SK-N-SH (cell line): Measurements from ENCODE around the gene CLIP3. TPM values are rescaled to one million over a fixed set of nuclear protein-coding genes. Genes with fewer than 3 reads are reported as not detected.

ENCODE experiments used
- CTCF ChIA-PET: fragments of 300-600, 350-600 bp; formaldehyde crosslinking; extraction: SDS; loops from one replicate; lab custom pipeline; 2021; lab: Yijun Ruan, JAX
- POLR2A ChIA-PET: fragments of 350-600 bp; sonication (Branson Sonifier 250); formaldehyde crosslinking; extraction: SDS; loops from one replicate; lab custom pipeline; 2020; ENCODE audit warnings: antibody characterized with exemption, inconsistent platforms; lab: Yijun Ruan, JAX
- DNase-seq: peaks from one replicate; pipeline ENCODE4 v3.0.0; 2012
- H2AFZ ChIP-seq: fragments of 200-600 bp; sonication (generic); 2 replicates; pipeline ENCODE4 v1.8.1; 2016; ENCODE audit warnings: antibody characterized with exemption, mild to moderate bottlenecking, low read depth
- H3F3A ChIP-seq: fragments of 200-600 bp; sonication (generic); replicated peaks from 2 replicates; pipeline ENCODE3; 2016; ENCODE audit warnings: antibody characterized with exemption, mild to moderate bottlenecking; ENCODE audit not compliant: insufficient read depth
- H3K27ac ChIP-seq, 2 experiments: fragments of 200-500 bp in 1 of 2; fragments of 200-600 bp in 1 of 2; sonication (Bioruptor generic) in 1 of 2; sonication (generic), shearing (Covaris generic) in 1 of 2; 2 replicates each; pipeline versions ENCODE4 v1.5.1 to v1.6.1; 2014 to 2016; ENCODE audit warnings: low read depth in 2 of 2, inconsistent platforms in 1 of 2, low read length in 1 of 2, mild to moderate bottlenecking in 1 of 2, mixed read lengths in 1 of 2
- H3K27me3 ChIP-seq: fragments of 200-600 bp; sonication (generic), shearing (Covaris generic); 2 replicates; pipeline ENCODE4 v1.6.1; 2016; ENCODE audit warnings: mixed run types; ENCODE audit not compliant: insufficient read depth
- H3K36me3 ChIP-seq, 2 experiments: fragments of 200-500 bp in 1 of 2; fragments of 200-600 bp in 1 of 2; sonication (Bioruptor generic) in 1 of 2; sonication (generic) in 1 of 2; replicated peaks in 1 of 2; 2 replicates each; pipeline versions ENCODE3 to v1.5.1; 2014 to 2016; ENCODE audit warnings: low read length in 1 of 2, mild to moderate bottlenecking in 1 of 2; ENCODE audit not compliant: insufficient read depth in 2 of 2, control insufficient read depth in 1 of 2
- H3K4me1 ChIP-seq, 2 experiments: fragments of 200-500 bp in 1 of 2; fragments of 200-600 bp in 1 of 2; sonication (Bioruptor generic) in 1 of 2; sonication (generic), shearing (Covaris generic) in 1 of 2; 2 replicates each; pipeline versions ENCODE4 v1.5.1 to v1.6.1; 2014 to 2016; ENCODE audit warnings: low read depth in 1 of 2, low read length in 1 of 2, mixed run types in 1 of 2; ENCODE audit not compliant: insufficient read depth in 2 of 2, control insufficient read depth in 1 of 2
- H3K4me2 ChIP-seq: fragments of 200-600 bp; sonication (generic), shearing (Covaris generic); 2 replicates; pipeline ENCODE4 v1.6.1; 2017; ENCODE audit warnings: mixed run types
- H3K4me3 ChIP-seq, 2 experiments: fragments of 200-500 bp in 1 of 2; fragments of 200-600 bp in 1 of 2; sonication (Bioruptor generic) in 1 of 2; sonication (generic), shearing (Covaris generic) in 1 of 2; 2 replicates each; pipeline versions ENCODE4 v1.5.1 to v1.8.1; 2014 to 2016; ENCODE audit warnings: low read depth in 2 of 2, inconsistent platforms in 1 of 2, low read length in 1 of 2, mild to moderate bottlenecking in 1 of 2, mixed read lengths in 1 of 2, moderate library complexity in 1 of 2
- H3K79me2 ChIP-seq: fragments of 200-600 bp; sonication (generic); 2 replicates; pipeline ENCODE4 v1.8.1; 2017; ENCODE audit warnings: mild to moderate bottlenecking; ENCODE audit not compliant: insufficient read depth
- H3K9ac ChIP-seq: fragments of 200-600 bp; sonication (generic); 2 replicates; pipeline ENCODE4 v1.6.1; 2017; ENCODE audit warnings: mixed run types
- H3K9me2 ChIP-seq: fragments of 200-600 bp; sonication (generic); 2 replicates; pipeline ENCODE4 v1.6.1; 2017; ENCODE audit warnings: mixed run types
- H3K9me3 ChIP-seq: fragments of 200-600 bp; sonication (generic); 2 replicates; pipeline ENCODE4 v1.6.1; 2017; ENCODE audit warnings: mixed run types, mild to moderate bottlenecking, moderate library complexity
- H4K20me1 ChIP-seq: fragments of 200-600 bp; sonication (generic); 2 replicates; pipeline ENCODE4 v1.6.1; 2017; ENCODE audit warnings: mild to moderate bottlenecking, mixed run types; ENCODE audit not compliant: insufficient read depth
- CHD2 ChIP-seq: fragments of 150-350 bp; IDR thresholded peaks from 2 replicates; pipeline ENCODE4 v1.6.1; 2018; ENCODE audit warnings: low read length; ENCODE audit not compliant: partially characterized antibody
- ELF1 ChIP-seq: IDR thresholded peaks from 2 replicates; pipeline ENCODE4 v1.4.0; 2012
- EP300 ChIP-seq, 2 experiments: IDR thresholded peaks; 2 replicates each; pipeline versions ENCODE4 v1.4.0 to v1.6.1; 2012; ENCODE audit warnings: borderline replicate concordance in 1 of 2, low read depth in 1 of 2, low read length in 1 of 2
- EZH2phosphoT487 ChIP-seq: fragments of 200-600 bp; sonication (generic); IDR thresholded peaks from 2 replicates; pipeline ENCODE4 v1.6.1; 2017; ENCODE audit warnings: low read depth, mixed run types, mild to moderate bottlenecking, antibody characterized with exemption, moderate library complexity, borderline replicate concordance
- FOXJ3 ChIP-seq: sonication (generic); formaldehyde crosslinking; IDR thresholded peaks from 2 replicates; pipeline ENCODE4 v1.5.1; 2020; ENCODE audit warnings: mild to moderate bottlenecking, missing genetic modification reagents
- NRF1 ChIP-seq: IDR thresholded peaks from 2 replicates; pipeline ENCODE4 v1.6.1; 2012; ENCODE audit warnings: low read depth, mild to moderate bottlenecking, low read length
- POLR2AphosphoS5 ChIP-seq: IDR thresholded peaks from 2 replicates; pipeline ENCODE4 v1.6.1; 2012; ENCODE audit warnings: low read depth, low read length
- RAD21 ChIP-seq: IDR thresholded peaks from 2 replicates; pipeline ENCODE4 v1.6.1; 2012; ENCODE audit warnings: mild to moderate bottlenecking, low read length
- RCOR1 ChIP-seq: fragments of 150-350 bp; IDR thresholded peaks from 2 replicates; pipeline ENCODE4 v1.6.1; 2017; ENCODE audit warnings: antibody characterized with exemption, low read length
- SIN3A ChIP-seq: IDR thresholded peaks from 2 replicates; pipeline ENCODE4 v1.6.1; 2012; ENCODE audit warnings: low read depth, mild to moderate bottlenecking, low read length, moderate library complexity, borderline replicate concordance
- SMC3 ChIP-seq: IDR thresholded peaks from 2 replicates; pipeline ENCODE4 v1.6.1; 2012; ENCODE audit warnings: low read depth, low read length, improper control_type of control experiment
- TAF1 ChIP-seq: IDR thresholded peaks from 2 replicates; pipeline ENCODE4 v1.6.1; 2012; ENCODE audit warnings: low read depth, mild to moderate bottlenecking, low read length, moderate library complexity, borderline replicate concordance
- TEAD4 ChIP-seq: IDR thresholded peaks from 2 replicates; pipeline ENCODE4 v1.4.0; 2012; ENCODE audit warnings: mild to moderate bottlenecking, borderline replicate concordance; ENCODE audit not compliant: insufficient read depth
- YY1 ChIP-seq: IDR thresholded peaks from 2 replicates; pipeline ENCODE4 v1.4.0; 2012; ENCODE audit warnings: low read depth, mild to moderate bottlenecking
- WGBS: methylation state at CpG from one replicate; pipeline ENCODE4 v1.1.6; 2017; ENCODE audit warnings: low lambda C conversion rate; 5-methylcytosine and 5-hydroxymethylcytosine counted together
- polyA plus RNA-seq, 3 experiments: library from polyadenylated mRNA; depleted of rRNA; stranded (reverse); fragments of >200 nt; gene quantifications; 2 replicates each; pipeline ENCODE4 v1.2.3, GENCODE V29; 2012
- TF ChIP-seq, protein P1 (sequence below): IDR thresholded peaks from 2 replicates; pipeline ENCODE4 v1.6.1; 2012; ENCODE audit warnings: mild to moderate bottlenecking, low read depth, low read length, moderate library complexity
- TF ChIP-seq, protein P2 (sequence below): fragments of 200-600 bp; sonication (generic); IDR thresholded peaks from 2 replicates; pipeline ENCODE4 v1.6.1; 2017; ENCODE audit warnings: antibody characterized with exemption, mild to moderate bottlenecking, moderate library complexity
- TF ChIP-seq, protein P3 (sequence below): IDR thresholded peaks from 2 replicates; pipeline ENCODE4 v1.4.0; 2012; ENCODE audit warnings: low read depth, borderline replicate concordance
- TF ChIP-seq, protein P4 (sequence below): IDR thresholded peaks from 2 replicates; pipeline ENCODE4 v1.4.0; 2012; ENCODE audit warnings: low read depth

CLIP3 gene, protein sequence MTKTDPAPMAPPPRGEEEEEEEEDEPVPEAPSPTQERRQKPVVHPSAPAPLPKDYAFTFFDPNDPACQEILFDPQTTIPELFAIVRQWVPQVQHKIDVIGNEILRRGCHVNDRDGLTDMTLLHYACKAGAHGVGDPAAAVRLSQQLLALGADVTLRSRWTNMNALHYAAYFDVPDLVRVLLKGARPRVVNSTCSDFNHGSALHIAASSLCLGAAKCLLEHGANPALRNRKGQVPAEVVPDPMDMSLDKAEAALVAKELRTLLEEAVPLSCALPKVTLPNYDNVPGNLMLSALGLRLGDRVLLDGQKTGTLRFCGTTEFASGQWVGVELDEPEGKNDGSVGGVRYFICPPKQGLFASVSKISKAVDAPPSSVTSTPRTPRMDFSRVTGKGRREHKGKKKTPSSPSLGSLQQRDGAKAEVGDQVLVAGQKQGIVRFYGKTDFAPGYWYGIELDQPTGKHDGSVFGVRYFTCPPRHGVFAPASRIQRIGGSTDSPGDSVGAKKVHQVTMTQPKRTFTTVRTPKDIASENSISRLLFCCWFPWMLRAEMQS
- polyA plus RNA-seq (2012; rRNA removed), result 7.1 and 13.1 TPM in 2 replicates
- polyA plus RNA-seq (2012; cell fraction: cytosol; rRNA removed), result 7.3 and 9.1 TPM in 2 replicates
- 17.5 and 22.4 TPM in 2 replicates for polyA plus RNA-seq (2012; cell fraction: nucleus; rRNA removed)

DNA sequence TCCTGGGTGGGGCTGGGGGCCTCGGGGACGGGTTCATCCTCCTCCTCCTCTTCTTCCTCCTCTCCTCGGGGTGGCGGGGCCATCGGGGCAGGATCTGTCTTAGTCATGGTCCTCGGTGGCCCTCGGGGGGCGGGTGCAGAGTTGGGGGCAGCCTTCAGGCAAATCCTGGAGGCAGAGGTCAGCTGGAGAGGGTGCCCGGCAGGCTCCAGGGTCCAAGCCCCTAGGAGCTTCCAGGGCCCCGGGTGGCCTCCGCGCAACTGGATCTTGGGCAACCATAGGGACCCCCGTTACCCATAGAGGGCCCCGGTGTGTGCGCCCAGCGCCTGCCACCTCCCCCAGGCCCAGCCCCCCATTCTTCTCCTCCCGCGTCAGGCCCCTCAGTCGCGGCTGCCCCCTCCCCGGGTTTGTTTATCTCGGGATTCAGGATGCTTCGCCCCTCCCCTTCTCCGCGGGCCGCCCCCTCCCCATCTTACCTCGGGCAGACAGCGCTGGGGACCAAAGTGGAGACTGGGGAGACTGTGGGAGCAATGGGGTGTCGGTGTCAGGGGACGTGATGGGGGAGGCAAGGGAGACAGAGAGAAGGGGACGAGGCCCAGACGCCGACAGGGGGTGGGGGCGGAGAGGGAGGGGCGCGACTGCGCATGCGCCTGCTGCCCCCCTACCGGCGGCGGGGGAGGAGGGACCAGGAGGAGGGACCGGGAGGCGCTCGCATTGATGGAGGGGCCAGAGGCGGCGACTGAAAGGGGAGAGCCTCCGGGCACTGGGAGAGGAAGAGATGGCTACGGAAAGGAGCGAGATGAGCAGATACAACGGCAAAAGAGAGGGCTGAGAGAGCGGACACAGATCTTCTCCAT is at the start of gene CLIP3:
CLIP3 (minus strand) TSS at position 623 of the 854 bp plus-strand sequence; CDS start at position 107, 516 bp downstream.
- CTCF ChIA-PET, result interaction anchor here (1.7 kb wide), 1 partner anchor 22 kb away, joined by 5 read pairs; the partner anchor contains the start of genes THAP8 and WDR62

DNA sequence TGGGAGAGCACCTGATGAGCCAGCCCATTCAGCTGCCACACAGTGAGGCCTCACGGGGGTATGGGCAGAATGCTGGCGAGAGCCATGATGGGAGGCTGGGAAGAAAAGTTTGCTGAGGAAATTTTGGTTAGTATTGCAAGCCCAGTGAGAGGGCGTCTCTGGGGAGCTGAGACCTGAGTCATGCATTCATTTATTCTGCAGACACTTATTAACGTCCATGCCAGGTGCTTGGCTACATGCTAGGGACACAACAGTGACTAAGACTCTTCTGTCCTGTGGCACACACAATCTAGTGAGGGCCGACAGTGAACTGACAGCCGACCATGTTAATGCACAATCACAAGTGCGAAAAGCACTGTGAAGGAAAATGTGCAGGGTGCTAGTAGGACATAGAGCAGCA is 49.2 kb upstream of the CLIP3 start:
- no peaks in the 10 kb centered on the region for H3K79me2 ChIP-seq
- H3K9ac ChIP-seq, result no peak overlapping the region
- POLR2A ChIA-PET, result no interaction called here
- no peaks in the 10 kb centered on the region for H3K9me2 ChIP-seq
- no peak overlapping the region for H2AFZ ChIP-seq
- DNase-seq, result no peak
- no peaks in the 10 kb centered on the region for H3F3A ChIP-seq
- no peak overlapping the region for H3K4me3 ChIP-seq
- CTCF ChIA-PET, result no interaction called here
- H3K36me3 ChIP-seq, result peaks cover 9 to 15% of the 10 kb centered on the region in 2 experiments
- no peak overlapping the region for H3K4me2 ChIP-seq
- no peaks in the 10 kb centered on the region for H3K4me1 ChIP-seq
- 86% methylated on average over 7 of the region's 7 CpGs for WGBS
- H3K27me3 ChIP-seq, result no peaks in the 10 kb centered on the region
- no peak overlapping the region for H3K27ac ChIP-seq
- H3K9me3 ChIP-seq, result no peaks in the 10 kb centered on the region
- H4K20me1 ChIP-seq, result no peaks in the 10 kb centered on the region
- TF ChIP-seq SMC3, result no peak
- TF ChIP-seq EZH2phosphoT487, result no peak
- TF ChIP-seq, protein P1, sequence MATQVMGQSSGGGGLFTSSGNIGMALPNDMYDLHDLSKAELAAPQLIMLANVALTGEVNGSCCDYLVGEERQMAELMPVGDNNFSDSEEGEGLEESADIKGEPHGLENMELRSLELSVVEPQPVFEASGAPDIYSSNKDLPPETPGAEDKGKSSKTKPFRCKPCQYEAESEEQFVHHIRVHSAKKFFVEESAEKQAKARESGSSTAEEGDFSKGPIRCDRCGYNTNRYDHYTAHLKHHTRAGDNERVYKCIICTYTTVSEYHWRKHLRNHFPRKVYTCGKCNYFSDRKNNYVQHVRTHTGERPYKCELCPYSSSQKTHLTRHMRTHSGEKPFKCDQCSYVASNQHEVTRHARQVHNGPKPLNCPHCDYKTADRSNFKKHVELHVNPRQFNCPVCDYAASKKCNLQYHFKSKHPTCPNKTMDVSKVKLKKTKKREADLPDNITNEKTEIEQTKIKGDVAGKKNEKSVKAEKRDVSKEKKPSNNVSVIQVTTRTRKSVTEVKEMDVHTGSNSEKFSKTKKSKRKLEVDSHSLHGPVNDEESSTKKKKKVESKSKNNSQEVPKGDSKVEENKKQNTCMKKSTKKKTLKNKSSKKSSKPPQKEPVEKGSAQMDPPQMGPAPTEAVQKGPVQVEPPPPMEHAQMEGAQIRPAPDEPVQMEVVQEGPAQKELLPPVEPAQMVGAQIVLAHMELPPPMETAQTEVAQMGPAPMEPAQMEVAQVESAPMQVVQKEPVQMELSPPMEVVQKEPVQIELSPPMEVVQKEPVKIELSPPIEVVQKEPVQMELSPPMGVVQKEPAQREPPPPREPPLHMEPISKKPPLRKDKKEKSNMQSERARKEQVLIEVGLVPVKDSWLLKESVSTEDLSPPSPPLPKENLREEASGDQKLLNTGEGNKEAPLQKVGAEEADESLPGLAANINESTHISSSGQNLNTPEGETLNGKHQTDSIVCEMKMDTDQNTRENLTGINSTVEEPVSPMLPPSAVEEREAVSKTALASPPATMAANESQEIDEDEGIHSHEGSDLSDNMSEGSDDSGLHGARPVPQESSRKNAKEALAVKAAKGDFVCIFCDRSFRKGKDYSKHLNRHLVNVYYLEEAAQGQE, result no peak
- no peak for TF ChIP-seq EP300 (IDR thresholded peaks at IDR 0.05; ENCODE audit: borderline replicate concordance in 1 of 2, low read depth in 1 of 2, low read length in 1 of 2)
- no peak for TF ChIP-seq YY1
- no peak for TF ChIP-seq ELF1
- TF ChIP-seq, protein P2, sequence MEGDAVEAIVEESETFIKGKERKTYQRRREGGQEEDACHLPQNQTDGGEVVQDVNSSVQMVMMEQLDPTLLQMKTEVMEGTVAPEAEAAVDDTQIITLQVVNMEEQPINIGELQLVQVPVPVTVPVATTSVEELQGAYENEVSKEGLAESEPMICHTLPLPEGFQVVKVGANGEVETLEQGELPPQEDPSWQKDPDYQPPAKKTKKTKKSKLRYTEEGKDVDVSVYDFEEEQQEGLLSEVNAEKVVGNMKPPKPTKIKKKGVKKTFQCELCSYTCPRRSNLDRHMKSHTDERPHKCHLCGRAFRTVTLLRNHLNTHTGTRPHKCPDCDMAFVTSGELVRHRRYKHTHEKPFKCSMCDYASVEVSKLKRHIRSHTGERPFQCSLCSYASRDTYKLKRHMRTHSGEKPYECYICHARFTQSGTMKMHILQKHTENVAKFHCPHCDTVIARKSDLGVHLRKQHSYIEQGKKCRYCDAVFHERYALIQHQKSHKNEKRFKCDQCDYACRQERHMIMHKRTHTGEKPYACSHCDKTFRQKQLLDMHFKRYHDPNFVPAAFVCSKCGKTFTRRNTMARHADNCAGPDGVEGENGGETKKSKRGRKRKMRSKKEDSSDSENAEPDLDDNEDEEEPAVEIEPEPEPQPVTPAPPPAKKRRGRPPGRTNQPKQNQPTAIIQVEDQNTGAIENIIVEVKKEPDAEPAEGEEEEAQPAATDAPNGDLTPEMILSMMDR, result no peak
- TF ChIP-seq SIN3A, result no peak
- no peak for TF ChIP-seq RAD21
- TF ChIP-seq RCOR1, result no peak

More for the DNA sequence above, at the start of gene CLIP3:
- peak within 1 kb of the TSS in 1 of 2 experiments; percentile 72; a peak in 2 of 4 replicates for H3K27ac ChIP-seq
- H2AFZ ChIP-seq, result peak within 1 kb of the TSS; percentile 96
- H3K4me2 ChIP-seq, result peak within 1 kb of the TSS; percentile 94
- peaks cover 0 to 7% of the 10 kb centered on the region in 2 experiments; a peak in 1 of 4 replicates for H3K4me1 ChIP-seq
- H3K9ac ChIP-seq, result peak within 1 kb of the TSS; percentile 74
- H3F3A ChIP-seq, result peaks cover 2% of the 10 kb centered on the region
- 26% methylated on average over 35 of the region's 51 CpGs for WGBS
- TF ChIP-seq NRF1 (peak; percentile 70), TEAD4 (no peak), CHD2 (peak; percentile 9), POLR2AphosphoS5 (peak; percentile 68), FOXJ3 (peak; percentile 29; the same call in 1 of the 2 replicates), SIN3A (no peak), TAF1 (0 out of 2 replicates have a peak, but pooled peaks have one; percentile 44)
- TF ChIP-seq, protein P3, sequence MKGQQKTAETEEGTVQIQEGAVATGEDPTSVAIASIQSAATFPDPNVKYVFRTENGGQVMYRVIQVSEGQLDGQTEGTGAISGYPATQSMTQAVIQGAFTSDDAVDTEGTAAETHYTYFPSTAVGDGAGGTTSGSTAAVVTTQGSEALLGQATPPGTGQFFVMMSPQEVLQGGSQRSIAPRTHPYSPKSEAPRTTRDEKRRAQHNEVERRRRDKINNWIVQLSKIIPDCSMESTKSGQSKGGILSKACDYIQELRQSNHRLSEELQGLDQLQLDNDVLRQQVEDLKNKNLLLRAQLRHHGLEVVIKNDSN, result no peak
- TF ChIP-seq, protein P4, sequence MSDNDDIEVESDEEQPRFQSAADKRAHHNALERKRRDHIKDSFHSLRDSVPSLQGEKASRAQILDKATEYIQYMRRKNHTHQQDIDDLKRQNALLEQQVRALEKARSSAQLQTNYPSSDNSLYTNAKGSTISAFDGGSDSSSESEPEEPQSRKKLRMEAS, result no peak
- no peaks in the 10 kb centered on the region for H3K36me3 ChIP-seq
- H3K9me2 ChIP-seq, result no peaks in the 10 kb centered on the region
- H3K4me3 ChIP-seq, result peak within 1 kb of the TSS; percentile 64 to 86
- DNase-seq, result peak; percentile 100
- 0 out of 2 replicates have a peak, but pooled peaks cover 5% of the 10 kb centered on the region for H3K79me2 ChIP-seq
- POLR2A ChIA-PET, result interaction anchor here (1.0 kb wide), 1 partner anchor 21 kb away, joined by 4 read pairs; no protein-coding TSS in a partner anchor
- H3K27me3 ChIP-seq, result no peaks in the 10 kb centered on the region
- H3K9me3 ChIP-seq, result no peaks in the 10 kb centered on the region
- no peaks in the 10 kb centered on the region for H4K20me1 ChIP-seq
